GM18861 (cell line): ENCODE data around the gene HBP1.
A peak's percentile ranks its signal among the peaks of the same experiment; 100 is the strongest.
"Not testable (repeated sequence)": the region's sequence is repeated elsewhere in the genome, so short reads cannot be mapped to it uniquely, and the experiment has no call there.

Experiments used
- ATAC-seq: cut with Tn5 transposase; IDR thresholded peaks from one replicate; pipeline ENCODE4 v1.9.1; 2021; ENCODE audit not compliant: unreplicated experiment

Gene HBP1

DNA sequence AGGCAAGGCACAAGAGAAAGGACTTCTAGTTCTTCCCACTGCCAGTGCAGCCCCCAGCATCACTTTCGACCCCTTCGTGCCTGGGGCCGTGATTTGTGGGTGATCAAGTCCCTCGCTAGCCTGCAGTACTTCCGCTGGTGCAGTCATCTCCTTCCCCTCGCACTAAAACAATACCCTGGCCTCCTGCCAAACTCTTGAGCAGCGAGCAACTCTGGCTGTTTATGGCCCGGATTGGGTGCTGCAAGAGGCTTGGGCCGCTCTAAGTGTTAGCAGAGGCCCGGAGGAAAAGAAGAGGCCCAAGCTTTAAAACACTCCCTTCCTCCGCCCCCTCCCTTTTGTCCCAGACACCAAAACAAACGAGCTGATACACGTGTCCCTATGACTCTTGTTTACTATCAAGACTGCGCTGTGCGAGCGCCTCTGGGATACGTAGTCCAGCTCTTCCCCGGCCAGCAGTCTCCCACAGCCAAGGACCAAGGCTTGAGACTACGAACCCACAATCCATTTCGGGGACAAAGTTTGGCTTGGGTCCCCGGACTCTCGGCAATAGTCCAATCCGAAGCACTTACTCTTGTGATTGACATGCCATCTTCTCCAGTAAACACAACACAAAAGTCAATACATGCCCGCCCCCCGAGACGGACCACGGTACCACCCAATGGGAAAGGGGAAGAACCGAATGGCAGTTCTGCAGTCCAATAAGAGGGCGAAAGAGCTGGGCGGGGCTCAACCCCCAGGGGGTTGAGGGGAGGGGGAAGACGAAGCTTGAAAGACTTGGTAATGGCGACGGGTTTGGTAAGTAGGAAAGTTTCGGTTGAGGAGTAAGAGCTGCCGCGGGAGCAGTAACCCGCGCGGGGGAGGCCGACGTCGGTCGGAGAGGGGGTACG lies at the start of gene HBP1:
HBP1 (plus strand) TSS at position 771 of the 887 bp plus-strand sequence. CDS start 10,891 bp downstream, outside the sequence.
- ATAC-seq: peak; percentile 79

DNA sequence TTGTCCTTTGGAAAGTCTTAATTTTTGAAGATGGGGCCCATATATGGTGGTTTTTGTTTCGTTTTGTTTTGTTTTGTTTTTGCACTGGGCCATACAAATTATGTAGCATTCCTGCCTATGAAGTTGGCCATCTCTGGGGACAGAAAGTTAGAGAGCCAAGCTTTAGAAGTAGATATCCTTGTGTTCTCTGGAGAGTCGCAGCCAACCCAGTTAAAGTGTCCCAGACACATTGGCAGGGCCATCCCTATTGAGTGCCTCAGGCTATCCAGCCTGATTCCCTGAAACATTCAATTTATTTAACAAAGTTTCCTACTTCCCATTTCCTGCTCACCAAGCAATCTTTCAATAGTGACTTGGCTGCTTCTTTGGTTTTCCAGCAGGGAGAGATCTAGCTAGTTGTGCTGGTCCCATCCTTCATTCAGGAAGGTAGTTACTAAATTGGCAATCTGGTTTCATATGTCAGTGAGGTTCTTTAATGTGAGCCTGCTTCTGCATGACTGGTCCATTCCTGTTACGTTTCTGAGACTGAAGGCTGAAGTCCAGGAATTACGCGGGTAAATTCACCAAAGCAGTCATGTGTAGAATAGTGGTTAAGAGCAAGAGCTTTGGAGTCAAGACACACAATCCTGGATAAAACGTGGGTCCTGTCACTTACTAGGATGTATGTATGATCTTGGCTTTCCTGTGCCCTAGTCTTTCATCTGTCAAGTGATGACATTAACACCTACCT lies 49.3 kb upstream of the HBP1 start:
- ATAC-seq: no peak

- ATAC-seq: no peak
These were observed 46.3 kb upstream of the HBP1 start for GRCh38 chr7:107122486-107122911.

DNA sequence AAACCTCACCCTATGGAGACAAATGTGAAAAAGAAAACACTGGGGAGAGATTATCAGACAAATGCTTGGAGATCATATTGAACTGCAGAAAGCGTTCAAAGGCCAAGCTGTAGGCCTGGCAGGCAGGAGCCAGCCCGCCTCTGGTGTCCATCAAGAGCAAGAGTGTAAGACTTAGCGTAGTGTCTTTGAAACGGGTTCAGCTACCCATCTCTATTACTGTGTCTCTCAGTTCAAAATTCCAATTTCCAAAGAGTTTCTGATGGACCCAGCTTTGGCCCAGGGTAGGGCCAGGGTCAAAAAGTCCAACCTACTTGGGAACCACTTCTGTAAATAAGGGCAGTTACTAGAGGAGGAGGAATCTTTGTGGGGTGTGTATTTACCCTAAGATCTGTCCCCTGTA lies 45.4 kb upstream of the HBP1 start:
- ATAC-seq: no peak

- no peak for ATAC-seq
These were observed 43.3 kb upstream of the HBP1 start for GRCh38 chr7:107125475-107125874.

- ATAC-seq: no peak
These were observed 40.6 kb upstream of the HBP1 start for GRCh38 chr7:107128217-107128616.

DNA sequence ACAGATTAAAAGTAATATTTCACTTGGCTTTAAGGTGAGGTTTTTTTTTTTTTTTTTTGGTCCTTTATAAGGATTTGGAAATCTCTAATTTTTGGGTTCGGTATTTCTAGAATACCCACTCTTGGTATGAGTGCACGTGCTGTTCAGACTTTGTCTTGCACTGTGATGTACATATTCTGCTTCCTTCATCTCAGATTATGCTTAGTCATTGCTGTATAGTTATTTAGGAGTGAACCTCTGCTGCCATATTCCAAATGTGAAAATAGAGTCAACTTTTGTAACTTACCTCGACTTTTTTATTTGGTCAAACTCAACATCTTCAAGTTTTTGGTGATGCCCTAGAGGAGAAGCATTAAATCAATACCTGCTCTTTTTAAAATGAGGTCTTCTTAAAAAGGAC lies 40.1 kb upstream of the HBP1 start:
- ATAC-seq: no peak

GRCh38 chr7:107130487-107131220 lies 38.1 kb upstream of the HBP1 start:
- ATAC-seq: no peak

GRCh38 chr7:107133396-107133795 lies 35.4 kb upstream of the HBP1 start:
- no peak for ATAC-seq

GRCh38 chr7:107138696-107139420 lies 29.9 kb upstream of the HBP1 start:
- no peak for ATAC-seq

- ATAC-seq: not testable (repeated sequence)
These were observed 24.9 kb upstream of the HBP1 start for GRCh38 chr7:107143875-107144274.

DNA sequence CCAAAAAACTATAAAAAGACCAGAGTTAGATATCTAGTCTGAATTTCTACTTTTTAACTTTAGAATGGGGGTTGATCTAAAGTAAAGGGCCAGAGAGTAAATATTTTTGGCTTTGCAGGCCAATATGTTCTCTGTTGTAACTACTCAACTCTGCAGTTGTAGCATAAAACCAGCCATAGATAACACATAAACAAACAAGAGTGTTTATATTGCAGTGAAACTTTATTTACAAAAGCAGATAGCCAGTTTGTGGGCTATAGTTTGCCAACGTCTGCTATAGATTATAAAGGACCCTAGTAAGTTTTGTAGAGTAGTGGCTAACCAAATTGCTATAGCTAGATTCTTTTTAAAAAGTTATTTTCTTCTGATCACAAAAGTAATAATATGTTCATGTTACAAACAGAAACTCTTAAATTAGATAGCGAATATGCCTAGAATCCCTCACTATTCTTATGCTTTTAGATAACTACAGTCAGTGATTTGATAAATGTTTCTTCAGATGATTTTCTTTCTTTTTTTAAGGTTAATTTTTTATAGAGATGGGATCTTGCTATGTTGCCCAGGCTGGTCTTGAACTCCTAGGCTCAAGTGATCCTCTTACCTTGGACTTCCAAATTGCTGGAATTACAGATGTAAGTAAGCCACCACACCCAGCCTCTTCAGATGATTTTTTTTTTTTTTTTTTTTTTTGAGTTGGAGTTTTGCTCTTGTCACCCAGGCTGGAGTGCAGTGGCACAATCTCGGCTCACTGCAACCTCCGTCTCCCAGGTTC lies 23.6 kb upstream of the HBP1 start:
- no peak for ATAC-seq

DNA sequence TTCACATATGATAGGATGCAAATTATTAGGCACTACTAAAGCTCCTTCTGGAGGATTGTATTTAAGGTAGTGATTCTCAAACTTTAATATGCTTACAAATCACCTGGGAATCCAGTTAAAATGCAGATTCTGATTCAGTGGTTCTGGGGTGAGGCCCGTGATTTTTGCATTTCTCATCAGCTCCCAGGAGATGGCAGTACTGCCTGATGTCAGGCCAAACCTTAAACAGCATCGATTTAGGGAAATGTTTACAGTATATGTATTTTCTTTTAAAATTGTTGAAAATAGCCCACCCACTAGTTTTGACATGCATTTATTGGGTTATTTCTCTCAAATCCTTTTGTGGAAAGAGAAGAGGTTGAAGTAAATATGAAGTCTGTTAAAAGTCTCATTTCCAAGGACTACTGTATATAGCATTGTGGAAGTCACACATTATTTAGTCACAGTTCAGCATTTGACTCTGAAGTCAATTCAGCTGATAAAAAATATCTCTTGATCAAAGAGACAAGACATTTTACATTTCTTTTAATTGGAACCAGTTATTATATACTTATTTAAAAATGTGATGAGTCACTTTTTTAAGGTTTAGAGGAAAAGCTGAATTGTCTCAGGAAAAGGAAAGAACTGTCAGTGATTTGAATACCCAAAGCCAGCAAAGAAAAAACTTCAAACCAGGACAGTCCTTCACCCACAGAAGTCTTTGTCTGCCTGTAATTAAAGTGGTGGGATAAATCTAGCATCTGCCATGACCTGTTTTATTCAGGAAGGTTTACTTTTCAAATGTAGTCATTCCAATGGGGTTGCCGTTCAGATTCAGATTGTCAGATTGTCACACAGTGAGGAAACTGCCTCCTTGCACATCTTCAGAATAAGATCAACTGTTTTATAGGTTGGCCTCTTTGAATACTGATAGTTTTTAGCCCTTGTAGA lies 21.1 kb upstream of the HBP1 start:
- ATAC-seq: peak; percentile 57

DNA sequence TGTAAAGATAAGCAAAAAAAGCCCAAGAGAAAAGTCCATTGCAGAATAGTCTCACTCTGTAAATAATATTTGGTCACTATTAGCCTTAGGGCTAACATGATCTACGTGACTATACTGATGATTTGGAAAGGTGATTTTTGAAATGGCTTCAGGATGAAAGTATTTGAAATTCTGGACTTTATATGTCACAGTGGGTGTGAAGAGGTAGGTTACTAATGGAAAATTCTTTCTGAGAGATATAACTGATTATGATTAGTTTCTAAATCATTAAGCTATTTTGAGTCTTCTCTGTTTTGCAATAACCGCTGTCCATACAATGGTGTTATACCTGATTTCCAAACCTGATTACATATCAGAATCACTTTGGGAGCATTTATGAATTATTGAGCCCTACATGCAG lies 20.1 kb upstream of the HBP1 start:
- no peak for ATAC-seq

DNA sequence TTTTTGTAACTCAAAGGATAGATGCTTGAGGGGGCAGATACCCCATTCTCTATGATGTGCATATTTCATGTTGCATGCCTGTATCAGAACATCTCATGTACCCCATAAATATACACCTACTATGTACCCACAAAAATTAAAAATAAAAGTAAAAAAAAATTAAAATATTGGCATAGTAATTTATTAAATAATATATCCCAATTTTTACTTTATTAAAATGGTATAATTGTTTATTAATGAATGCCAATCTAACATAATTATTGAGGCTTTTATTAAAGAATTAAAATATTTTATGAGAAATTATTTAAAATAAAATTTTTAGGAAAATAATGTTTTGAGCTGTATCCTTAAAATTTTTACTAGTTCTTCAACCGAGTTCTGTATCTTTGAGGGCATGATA lies 18.9 kb upstream of the HBP1 start:
- no peak for ATAC-seq

- no peak for ATAC-seq
These were observed 18.3 kb upstream of the HBP1 start for GRCh38 chr7:107150375-107151073.

GRCh38 chr7:107151538-107151937 lies 17.3 kb upstream of the HBP1 start:
- no peak for ATAC-seq

GRCh38 chr7:107152011-107152410 lies 16.8 kb upstream of the HBP1 start:
- ATAC-seq: no peak
